GM21528 (cell line): Measurements from ENCODE around the gene TMEM31.
"Not testable (repeated sequence)": the region's sequence is repeated elsewhere in the genome, so short reads cannot be mapped to it uniquely, and the experiment has no call there.

Experiments used
- ATAC-seq: cut with Tn5 transposase; IDR thresholded peaks from one replicate; pipeline ENCODE4 v1.9.1; 2021; ENCODE audit warnings: mild to moderate bottlenecking, moderate library complexity; ENCODE audit not compliant: unreplicated experiment, low FRiP score

TMEM31 gene

DNA sequence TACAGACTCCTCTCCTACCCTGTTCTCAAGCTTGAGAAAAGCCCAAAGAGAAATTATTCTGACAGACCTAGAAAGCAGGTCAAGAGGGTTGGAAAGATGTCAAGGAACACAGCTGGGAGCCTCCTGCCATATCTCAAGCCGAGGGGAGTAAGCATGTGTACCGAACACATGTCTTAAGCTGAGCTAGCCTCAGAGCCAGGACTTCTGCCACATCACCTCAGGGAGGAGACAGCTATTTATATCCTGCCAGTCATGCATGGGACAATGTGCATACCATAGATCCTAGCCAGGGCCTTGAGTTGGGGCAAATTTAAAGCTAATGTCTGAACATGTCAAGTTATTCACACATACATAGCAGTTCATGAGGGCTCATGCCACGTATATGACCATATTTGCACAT, 11.8 kb downstream of the TMEM31 start:
- ATAC-seq: no peak

DNA sequence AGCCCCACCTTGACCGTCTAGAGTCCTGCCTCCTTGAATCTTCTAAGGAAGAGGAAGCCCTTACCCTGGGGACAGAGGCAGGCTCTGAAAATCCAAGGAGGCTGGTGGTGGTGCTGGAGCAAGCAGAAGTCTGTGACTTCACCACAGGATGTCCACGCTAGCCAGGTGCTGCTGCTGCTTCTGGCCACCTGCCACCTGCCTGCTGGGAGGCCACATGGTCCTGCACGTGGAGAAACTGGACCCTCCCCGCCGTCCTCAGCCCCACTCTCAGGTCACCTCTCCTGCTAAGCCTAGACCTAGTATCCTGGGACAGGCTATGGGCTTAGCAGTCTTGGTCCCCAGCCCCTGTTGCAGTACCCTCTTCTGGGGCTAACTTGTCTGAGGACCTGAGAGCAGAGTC, 15.8 kb downstream of the TMEM31 start:
- ATAC-seq: no peak

DNA sequence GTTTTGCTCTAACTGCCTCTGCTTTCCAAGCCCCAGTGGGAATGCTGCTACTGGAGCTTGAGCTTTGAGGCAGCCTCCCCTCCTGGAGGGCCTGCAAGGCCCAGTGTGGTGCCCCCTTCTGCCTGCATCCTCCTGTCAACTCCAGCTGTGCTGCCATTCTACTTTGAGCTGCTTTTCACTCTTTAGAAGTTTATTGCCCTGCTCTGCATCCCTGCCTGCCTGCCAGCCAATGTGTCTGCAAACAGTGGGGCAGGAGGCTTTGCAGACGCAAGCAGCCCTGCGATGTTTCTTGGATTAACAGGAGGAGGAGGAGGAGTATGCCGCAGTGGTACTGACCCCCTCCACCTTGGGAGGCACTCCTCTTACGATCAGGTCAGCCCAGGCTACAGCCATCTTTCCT, 16.4 kb downstream of the TMEM31 start:
- ATAC-seq: no peak

DNA sequence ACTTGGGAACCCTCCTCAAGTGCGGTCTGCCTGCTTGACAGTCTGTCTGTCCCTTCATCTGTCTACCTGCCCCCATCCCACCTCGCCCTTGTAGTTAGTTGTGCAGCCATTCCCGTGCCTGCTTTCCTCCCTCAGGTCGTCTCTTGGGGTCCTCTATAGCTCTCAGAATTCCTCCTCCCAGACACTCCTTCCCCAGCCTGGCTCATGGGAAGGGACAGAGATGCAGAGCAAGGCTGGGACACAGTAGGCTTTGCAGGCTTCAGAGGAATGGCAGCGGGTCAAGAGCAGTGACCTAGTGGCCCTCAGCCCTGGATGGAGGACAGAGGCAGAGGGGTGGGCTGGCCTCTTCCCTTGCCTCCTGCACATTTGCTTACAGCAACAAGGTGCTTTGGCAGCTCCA, 18.3 kb downstream of the TMEM31 start:
- ATAC-seq: no peak

DNA sequence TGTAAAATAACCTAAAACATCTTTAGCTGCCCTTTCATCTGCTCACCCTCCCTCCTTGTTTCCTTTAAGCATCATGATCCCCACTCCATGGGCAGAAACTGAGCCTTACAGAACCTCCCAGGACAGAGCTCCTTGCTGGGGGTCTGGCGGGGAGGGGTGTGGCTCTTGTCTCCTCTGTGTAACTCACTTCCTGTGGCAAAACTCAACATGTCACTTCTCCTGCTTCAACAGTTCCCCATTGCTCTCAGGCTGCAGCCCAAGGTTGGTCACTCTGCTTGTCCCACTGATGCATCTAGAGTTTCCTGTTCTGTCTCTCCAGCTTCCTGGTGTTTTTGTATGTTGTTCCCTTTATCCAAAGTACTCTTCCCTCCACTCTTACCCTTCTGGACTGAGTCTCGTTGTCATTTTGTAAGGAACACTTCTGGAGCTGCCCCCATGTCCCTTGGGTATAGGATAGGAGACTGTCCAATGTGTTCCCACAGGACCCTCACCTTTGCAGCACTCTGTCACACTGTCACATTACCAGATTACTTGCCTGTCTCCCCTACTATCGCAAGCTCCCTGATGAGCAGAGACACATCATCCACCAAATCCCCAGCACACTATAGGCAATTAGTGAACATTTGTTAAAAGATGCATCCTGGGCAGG, 19.6 kb downstream of the TMEM31 start:
- no peak for ATAC-seq

DNA sequence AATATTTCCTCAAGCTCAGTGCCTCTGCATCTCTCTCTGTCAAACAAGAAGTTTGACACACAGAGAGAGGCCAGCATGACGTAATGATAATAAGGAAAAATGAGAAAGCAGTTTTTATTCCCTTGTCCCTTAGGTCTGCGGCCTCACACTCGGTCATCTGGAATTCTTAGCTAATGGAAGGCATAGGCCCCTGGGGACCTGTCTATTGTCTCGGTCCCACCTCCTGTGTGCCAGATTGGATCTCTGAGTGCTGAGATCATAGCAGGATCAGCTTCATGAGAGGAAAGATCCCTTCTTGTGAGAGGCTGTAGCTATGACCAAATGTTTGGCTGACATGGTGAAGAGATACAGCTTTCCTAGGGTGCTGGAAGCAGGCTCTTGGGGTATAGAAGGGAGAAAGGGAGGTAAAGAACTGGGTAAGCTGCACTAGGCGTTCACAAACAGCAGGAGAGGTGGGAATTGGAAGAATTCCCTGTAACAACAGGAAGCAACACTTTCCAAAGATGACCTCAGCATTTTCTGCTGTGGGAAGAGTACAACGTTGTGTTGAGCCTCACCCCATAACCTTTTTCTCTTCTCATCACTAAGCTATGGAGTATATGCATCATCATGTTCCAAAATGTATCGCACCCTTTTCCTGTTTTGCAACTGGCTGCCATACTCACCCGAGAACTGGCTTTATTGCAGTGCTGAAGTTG, 20.2 kb downstream of the TMEM31 start:
- no peak for ATAC-seq

DNA sequence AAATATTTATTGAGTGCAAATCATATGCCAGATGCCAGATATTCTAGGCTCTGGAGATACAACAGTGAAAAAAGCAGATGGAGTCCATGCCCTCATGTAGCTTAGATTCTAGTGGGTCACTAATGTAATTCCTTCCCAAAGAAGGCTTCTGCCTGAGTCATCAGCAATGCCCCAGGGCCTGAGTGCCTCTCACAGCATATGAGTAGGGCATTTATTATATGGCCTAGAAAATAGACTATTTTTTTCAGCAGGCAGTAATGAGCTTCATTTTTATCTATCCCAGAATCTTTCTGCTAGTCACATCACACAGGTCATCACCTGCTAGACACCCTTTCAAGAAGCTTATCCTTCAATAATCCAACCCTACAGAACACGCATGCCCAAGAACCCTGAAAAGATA, 22.3 kb downstream of the TMEM31 start:
- ATAC-seq: no peak

DNA sequence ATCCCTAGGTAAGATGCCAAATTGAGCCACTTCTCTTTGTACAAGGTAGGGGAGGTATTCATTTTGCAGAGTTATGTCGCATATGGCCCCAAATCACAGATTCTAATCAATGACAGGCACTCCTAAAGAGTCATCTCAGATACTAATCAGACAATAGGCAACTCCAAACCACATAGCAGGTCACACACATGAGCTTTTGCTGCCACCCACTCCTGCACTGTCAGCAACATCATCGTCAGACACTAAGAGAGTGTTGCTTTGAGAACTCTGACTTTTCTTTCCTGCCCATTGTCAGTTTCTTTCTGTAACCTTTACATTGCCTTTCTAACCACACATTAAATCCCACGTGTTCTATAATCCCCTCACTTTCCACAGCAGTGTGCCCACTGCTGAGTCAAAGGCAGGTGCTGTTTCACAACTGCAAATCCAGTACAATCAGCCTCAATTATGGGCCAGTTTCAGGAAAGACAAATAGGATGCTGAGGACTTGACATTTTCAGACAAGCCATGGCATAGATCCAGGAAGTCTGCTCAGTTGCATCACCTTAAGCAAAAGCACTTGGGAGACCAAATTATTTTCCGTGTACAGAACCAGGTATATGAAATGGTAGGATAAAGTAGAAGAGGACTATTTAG, 23.5 kb downstream of the TMEM31 start:
- no peak for ATAC-seq

DNA sequence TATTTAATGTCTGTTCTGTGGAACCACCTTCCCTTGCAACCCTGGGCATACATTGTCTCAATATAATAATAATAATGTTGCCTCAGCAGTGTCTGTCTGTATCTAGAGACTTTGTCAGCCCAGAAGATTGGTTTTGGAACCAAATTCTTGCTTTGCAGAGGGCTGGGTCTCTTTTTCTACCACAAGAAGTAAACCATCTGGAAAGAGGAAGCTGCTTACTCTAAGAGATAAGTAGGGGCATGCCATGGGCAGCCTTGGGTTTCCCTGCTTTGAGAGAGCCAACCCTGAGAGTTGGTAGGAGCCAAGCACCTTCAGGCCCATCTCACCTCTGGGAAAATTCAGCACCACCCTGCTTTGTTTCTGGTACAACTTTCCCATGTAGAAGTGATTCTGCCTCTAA, 27.0 kb downstream of the TMEM31 start:
- no peak for ATAC-seq

DNA sequence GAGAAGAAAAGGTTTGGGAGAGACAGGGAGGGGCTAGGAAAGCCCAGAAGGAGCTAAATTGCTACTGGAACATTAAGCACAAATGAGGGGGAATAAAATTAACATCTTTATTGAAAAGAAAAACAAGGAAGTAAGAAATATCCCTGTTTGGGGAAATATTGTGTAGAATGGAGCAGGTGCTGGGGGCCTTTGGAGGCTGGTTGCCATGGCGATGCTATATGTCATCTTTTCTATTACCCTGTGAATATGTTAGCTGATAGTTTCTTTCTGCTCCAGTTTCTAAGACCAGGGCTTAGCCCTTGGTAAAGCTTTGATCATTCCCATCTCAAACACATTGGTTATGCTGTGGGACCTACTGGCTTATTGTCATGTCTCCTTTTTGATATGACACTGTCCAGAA, 28.7 kb downstream of the TMEM31 start:
- no peak for ATAC-seq

DNA sequence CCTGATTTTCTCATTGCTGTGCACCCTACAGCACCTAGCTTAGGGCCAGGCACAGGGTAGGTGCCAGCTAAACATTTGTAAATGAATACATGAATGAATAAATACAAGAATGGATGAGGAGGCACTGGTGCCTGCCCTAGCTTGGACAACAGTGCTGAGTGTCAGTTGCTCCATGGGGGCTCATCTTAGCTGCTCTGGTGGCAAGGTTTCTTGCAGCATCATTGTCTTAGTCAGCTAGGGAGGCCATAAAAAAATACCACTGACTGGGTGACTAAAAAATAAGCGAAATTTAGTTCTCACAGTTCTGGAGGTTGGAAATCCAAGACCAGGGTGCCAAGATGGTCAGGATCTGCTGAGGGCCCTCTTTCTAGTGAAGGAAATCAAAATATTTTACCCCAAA, 31.2 kb downstream of the TMEM31 start:
- no peak for ATAC-seq

DNA sequence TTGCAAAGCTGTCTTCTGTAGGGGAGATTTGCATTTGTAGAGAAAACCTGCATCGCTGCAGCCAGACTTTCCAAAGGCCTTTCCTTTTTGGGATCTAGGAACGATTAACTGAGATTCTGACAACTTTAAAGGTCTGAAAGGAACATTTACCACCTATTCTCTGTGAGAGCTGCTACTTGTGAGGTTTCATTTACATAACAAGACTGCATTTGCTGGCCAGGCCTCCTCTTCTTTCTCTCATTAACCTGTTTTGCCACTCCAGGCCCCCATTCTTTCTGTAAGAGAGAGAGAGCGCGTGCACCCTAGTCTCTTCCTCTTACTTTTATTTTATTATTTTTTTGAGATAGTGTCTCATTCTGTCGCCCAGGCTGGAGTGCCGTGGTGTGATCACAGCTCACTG, 31.6 kb downstream of the TMEM31 start:
- no peak for ATAC-seq

DNA sequence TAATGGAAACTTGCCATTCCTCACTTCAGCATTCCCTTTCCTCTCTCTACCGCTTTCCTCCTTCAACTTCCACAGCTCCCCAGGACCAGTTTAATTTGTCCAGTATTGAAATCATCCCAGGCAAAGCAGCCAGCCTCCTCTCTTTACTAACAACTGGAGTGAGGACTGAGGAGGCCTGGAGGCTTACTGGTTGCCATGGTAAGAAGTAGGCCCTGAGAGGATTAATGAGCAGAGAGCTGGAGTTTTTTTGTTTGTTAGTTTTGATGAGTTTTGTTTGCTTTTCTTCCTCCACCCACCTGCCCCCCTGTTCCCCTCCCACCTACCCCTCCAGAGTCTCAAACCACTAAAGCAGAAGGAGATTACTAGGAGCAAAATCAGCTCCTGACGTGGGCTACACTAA, 36.5 kb downstream of the TMEM31 start:
- ATAC-seq: no peak

DNA sequence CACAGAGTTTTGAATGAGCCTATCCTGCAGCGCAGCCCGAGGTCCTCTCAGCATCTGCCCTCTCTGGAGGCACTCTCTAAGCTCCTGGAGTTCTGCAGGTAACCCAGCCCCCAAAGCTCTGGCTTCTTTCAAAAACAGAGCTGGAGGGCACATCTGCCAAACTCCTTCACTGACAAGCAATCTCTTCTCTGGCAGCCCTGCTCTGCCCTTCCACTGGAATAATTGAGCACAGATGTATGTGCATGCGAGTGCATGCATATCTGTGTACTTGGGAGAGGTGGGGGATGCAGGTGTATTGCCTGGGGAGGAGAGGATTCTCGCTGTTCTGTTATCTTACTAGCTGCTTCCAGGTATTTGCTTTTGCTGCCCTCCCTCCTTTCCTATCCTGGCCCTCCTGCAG, 43.7 kb downstream of the TMEM31 start:
- no peak for ATAC-seq

DNA sequence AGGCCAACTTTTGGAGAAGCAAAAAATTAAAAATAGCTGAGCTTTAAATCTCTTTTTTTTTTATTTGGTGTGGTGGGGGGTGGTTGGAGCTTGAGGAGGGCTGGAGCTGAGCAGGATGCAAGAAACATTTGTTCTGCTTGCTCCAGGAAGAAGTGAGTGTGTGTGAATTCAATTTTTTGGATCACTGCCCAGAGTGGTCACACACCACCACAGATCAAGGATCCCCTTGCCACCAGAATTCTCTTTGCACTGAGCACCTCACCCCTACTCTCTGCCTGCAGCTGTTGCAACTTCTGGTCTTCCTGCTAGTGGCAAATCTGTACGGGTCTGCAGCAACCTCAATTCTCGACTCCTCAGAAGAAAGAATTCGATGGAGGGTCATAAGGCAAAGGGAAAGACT, 46.0 kb downstream of the TMEM31 start:
- ATAC-seq: no peak

DNA sequence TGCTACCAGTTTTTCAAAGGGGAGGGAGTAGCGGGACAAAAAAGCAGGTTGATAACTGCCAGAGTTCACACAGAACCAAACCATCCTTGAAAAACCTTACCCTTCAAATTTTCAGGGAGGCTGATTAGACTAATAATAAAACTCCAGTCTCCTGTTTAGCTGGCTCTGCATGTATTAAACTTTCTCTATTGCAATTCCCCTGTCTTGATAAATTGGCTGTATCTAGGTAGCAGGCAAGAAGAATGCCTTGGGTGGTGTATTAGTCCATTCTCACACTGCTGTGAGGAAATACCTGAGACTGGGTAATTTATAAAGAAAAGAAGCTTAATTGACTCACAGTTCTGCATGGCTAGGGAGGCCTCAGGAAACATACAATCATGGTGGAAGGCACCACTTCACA, 47.8 kb downstream of the TMEM31 start:
- no peak for ATAC-seq

DNA sequence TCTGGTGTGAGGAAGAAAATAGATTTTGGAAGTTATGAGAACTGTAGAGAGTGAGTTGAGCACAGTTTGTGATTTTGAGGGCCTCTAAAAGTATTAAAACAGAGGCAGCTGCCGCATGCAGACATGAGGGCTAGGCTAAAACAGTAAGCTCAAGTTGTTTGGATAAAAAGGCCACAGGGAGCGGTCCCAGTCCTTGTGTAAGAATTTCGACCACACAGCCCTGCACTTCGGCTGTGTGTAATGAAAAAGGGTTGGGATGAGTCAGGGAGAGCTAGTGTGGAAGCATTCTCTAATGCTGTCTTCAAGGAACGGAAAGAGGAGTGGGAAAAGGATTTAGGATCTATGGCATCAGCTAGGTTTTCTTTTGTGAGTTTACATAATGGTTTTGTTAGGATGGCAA, 52.8 kb downstream of the TMEM31 start:
- not testable (repeated sequence) for ATAC-seq
